Caki2 (cell line): ENCODE measurements around the gene PLEKHO1. TPM values are rescaled to one million over a fixed set of nuclear protein-coding genes. Genes with fewer than 3 reads are reported as not detected.
"Not testable (repeated sequence)": the region's sequence is repeated elsewhere in the genome, so short reads cannot be mapped to it uniquely, and the experiment has no call there.

Source experiments
- DNase-seq: peaks from one replicate; pipeline ENCODE4 v3.0.0-alpha.2; 2015; ENCODE audit warnings: low read depth
- in situ Hi-C: cut with HindIII; loops from 2 replicates; pipeline ENCODE4 v1.10.0; 2016; ENCODE audit warnings: low sequenced_read_pairs, low pct_unique_long_range_greater_than_20kb, mixed read lengths
- total RNA-seq: library from RNA; depleted of rRNA; stranded (reverse); fragments of >200 nt; shearing (Covaris generic); gene quantifications from 2 replicates; pipeline ENCODE4 v1.2.3, GENCODE V29; 2014; ENCODE audit warnings: low replicate concordance; rRNA removed

The PLEKHO1 gene
- total RNA-seq, 1 experiment from 2014 or later: 4.0 TPM

DNA sequence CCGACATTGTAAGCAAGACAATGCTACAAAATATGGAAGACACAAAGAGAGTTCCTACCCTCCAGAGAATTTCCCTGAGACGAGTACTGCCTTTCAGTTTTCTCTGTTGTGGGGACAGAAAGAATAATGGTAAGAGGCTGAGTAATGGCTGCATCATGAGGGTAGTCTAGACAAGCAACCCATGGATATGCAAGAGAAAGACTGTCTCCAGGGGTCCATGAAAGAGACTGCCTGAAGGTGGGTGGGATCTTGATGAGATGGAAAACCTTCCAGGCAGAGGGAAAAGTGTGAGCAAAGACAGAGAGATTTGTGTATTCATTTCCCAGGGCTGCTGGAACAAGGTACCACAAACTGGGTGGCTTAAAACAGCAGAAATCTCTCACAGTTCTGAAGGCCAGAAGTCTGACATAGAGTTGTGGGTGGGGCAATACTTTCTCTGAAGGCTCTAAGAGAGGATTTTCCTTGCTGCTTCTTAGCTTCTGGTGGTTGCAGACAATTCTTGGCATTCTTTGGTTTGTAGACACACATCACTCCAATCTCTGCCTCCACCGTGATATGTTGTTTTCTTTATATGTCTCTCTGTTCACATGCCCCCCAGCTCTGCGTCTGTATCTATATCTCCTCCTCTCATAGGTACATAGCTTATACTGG, 44.8 kb downstream of the PLEKHO1 start:
- DNase-seq: no peak
- in situ Hi-C loops: loop anchor here (25.0 kb wide), 1 partner anchor 132 kb away; the partner anchor contains the start of gene VPS45

DNA sequence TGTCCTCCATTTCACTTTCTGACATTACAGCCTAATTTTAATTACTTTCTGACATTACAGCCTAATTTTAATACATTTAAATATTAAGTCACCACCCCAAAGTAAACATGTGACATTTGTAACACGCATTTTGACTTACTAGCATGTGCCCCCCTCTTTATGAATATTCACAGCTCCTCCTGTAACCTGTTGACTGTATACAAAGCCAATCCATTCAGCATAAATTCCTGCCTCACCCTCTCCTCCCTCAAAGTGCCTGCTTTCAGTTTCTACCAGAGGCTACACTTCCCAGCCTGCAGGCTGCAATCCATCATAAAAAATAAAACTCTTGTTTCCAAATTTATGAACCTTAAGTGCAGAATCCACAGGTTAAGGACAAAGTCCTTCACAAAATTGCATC, 46.7 kb downstream of the PLEKHO1 start:
- in situ Hi-C loops: loop anchor here (25.0 kb wide), 1 partner anchor 134 kb away; the partner anchor contains the start of gene VPS45
- no peak for DNase-seq

DNA sequence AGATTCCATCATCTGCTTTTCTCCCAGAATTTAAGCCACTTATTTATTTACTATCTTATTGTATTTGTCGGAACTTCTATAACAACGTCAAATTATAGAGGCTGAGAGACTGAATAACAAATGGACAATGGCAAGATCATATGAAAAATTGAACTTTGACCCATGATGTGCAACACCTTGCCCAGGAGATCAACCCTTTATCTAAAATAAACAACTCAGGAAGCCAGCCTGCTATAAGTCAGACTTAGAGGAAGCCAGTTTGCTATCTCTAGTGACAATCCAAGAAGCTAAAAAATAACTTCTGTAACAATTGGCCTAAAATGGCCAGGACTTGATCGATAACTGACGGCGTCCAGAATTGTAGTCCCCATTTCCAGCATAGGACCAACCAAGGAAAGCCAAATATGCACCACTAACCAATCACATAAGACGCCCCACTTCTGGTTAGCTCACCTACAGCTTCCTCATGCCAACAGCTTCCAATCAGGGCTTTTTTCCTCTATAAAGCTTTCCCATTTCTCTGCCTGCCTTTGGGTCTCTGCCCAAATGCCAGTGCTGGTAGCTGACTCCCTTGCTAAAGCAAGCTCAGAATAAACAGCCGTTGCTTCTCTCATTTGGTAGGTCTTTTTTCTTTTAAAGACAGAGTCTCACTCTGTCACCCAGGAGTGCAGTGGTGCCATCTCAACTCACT, 57.7 kb downstream of the PLEKHO1 start:
- DNase-seq: no peak
- in situ Hi-C loops: no loop called here

DNA sequence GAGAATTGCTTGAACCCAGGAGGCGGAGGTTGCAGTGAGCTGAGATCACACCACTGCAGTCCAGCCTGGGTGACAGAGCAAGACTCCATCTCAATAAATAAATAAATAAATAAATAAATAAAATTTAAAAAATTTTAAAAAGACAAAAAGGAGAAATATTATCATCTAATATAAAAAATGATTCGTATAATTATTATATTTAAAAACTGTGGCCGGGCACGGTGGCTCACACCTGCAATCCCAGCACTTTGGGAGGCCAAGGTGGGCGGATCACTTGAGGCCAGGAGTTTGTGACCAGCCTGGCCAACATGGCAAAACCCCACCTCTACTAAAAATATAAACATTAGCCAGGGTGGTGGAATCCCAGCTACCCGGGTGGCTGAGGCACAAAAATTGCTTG, 58.7 kb downstream of the PLEKHO1 start:
- in situ Hi-C loops, DNase-seq: not testable (repeated sequence)

Other genes with a start within 250 kb of the PLEKHO1 start
- 0.09 TPM in 1 of 2 replicates, not detected in the other for gene SV2A, start 232.1 kb upstream of the PLEKHO1 start, total RNA-seq
- 28.3 and 30.6 TPM in 2 replicates for gene SF3B4, start 222.1 kb upstream of the PLEKHO1 start, total RNA-seq
- gene MTMR11, start 213.0 kb upstream of the PLEKHO1 start, total RNA-seq: 12.9 and 13.8 TPM in 2 replicates
- gene OTUD7B, start 139.2 kb upstream of the PLEKHO1 start, total RNA-seq: 4.0 and 16.5 TPM in 2 replicates
- 12.6 and 15.6 TPM in 2 replicates for gene VPS45, start 82.1 kb upstream of the PLEKHO1 start, total RNA-seq
- gene ANP32E, start 86.2 kb downstream of the PLEKHO1 start, total RNA-seq: 15.2 and 16.0 TPM in 2 replicates
- not detected in 2 replicates for gene CA14, start 107.9 kb downstream of the PLEKHO1 start, total RNA-seq
- gene APH1A, start 119.1 kb downstream of the PLEKHO1 start, total RNA-seq: 160 and 210 TPM in 2 replicates
- 2.9 TPM in 1 of 2 replicates, not detected in the other for gene C1orf54, start 122.9 kb downstream of the PLEKHO1 start, total RNA-seq
- gene CIART, start 132.6 kb downstream of the PLEKHO1 start, total RNA-seq: 10.3 and 15.3 TPM in 2 replicates
- 59.3 and 86.8 TPM in 2 replicates for gene MRPS21, start 143.9 kb downstream of the PLEKHO1 start, total RNA-seq
- gene PRPF3, start 171.6 kb downstream of the PLEKHO1 start, total RNA-seq: 27.7 and 29.7 TPM in 2 replicates
- gene RPRD2, start 214.2 kb downstream of the PLEKHO1 start, total RNA-seq: 3.1 and 3.2 TPM in 2 replicates